Kidney epithelial cell (primary cell): ENCODE measurements around the gene PLEKHB1. TPM values are rescaled to one million over a fixed set of nuclear protein-coding genes. Genes with fewer than 3 reads are reported as not detected.
A peak's percentile ranks its signal among the peaks of the same experiment; 100 is the strongest.

Source experiments
- DNase-seq: peaks from one replicate; pipeline ENCODE4 v3.0.0-alpha.2; 2010; ENCODE audit warnings: low read depth
- H3K27me3 ChIP-seq: 2 replicates; pipeline ENCODE4 v1.6.0; 2011; ENCODE audit warnings: low read length; ENCODE audit not compliant: control insufficient read depth, insufficient read depth
- H3K36me3 ChIP-seq: 2 replicates; pipeline ENCODE4 v1.5.1; 2011; ENCODE audit warnings: low read length; ENCODE audit not compliant: control insufficient read depth, insufficient read depth
- H3K4me3 ChIP-seq: 2 replicates; pipeline ENCODE4 v1.5.1; 2011; ENCODE audit warnings: low read depth, mild to moderate bottlenecking, control low read depth, low read length
- CTCF ChIP-seq: IDR thresholded peaks from 2 replicates; pipeline ENCODE4 v1.5.1; 2011; ENCODE audit warnings: mild to moderate bottlenecking, moderate library complexity, low read length, control low read depth, inconsistent platforms; ENCODE audit not compliant: insufficient read depth, poor library complexity, severe bottlenecking
- total RNA-seq: library from RNA; depleted of rRNA; stranded (reverse); fragments of >200 nt; gene quantifications from 2 replicates; pipeline ENCODE4 v1.2.3, GENCODE V29; 2015

PLEKHB1 gene
- total RNA-seq, 1 donor from 2014 or later = 3.5 TPM

- H3K27me3 ChIP-seq = peaks cover 4% of the 10 kb centered on the region
- no peaks in the 10 kb centered on the region for H3K36me3 ChIP-seq
- H3K4me3 ChIP-seq = peak overlapping the region; percentile 28
- TF ChIP-seq CTCF = peak; percentile 99
- peak; percentile 28 for DNase-seq
Measured at GRCh38 chr11:73661035-73661628, 14.8 kb downstream of the PLEKHB1 start.

DNA sequence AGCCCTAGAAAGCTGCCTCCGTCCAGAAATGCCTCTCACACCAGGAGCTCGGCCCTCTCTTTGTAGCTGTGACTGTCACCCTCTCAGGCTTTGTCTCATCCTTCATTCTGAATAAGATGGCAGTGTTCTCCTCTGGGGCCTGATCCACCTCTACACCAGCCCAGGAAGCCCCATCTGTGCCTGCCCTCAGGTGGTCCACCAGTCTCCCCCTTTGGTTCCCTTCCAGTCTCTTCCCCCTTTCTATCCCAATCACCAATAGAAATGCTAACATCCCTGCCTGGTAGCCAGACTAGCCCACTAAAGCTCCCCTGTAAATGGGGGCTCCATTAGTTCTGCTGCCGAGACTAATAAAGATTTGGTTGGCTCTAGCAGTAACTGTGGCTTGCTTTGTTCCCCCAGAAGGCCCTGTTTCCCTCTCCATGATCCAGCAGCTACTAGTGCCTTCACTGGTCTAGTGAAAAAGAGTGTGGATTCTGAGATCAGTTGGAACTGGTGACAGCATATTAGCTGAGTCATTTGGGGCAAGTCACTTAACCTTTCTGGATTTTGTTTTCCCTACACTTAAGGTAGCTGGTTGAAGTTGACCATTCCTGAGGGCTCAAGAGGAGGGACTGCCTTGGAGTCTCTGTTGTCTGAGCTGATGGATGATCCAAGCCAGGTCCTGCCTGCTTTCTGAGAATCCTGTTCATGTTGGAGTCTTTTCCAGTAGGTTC, 16.2 kb downstream of the PLEKHB1 start:
- TF ChIP-seq CTCF = no peak
- H3K27me3 ChIP-seq = peaks cover 4% of the 10 kb centered on the region
- no peak overlapping the region for H3K4me3 ChIP-seq
- no peak for DNase-seq
- H3K36me3 ChIP-seq = no peaks in the 10 kb centered on the region

- Histone ChIP-seq H3K4me3 (no peak overlapping the region), H3K36me3 (no peaks in the 10 kb centered on the region), H3K27me3 (peaks cover 4% of the 10 kb centered on the region)
- no peak for DNase-seq
- no peak for TF ChIP-seq CTCF
Measured at GRCh38 chr11:73663604-73664495, 17.5 kb downstream of the PLEKHB1 start.

- Histone ChIP-seq H3K4me3 (no peak overlapping the region), H3K27me3 (peaks cover 4% of the 10 kb centered on the region), H3K36me3 (no peaks in the 10 kb centered on the region)
- DNase-seq = no peak
- no peak for TF ChIP-seq CTCF
Measured at GRCh38 chr11:73664877-73665276, 18.5 kb downstream of the PLEKHB1 start.

DNA sequence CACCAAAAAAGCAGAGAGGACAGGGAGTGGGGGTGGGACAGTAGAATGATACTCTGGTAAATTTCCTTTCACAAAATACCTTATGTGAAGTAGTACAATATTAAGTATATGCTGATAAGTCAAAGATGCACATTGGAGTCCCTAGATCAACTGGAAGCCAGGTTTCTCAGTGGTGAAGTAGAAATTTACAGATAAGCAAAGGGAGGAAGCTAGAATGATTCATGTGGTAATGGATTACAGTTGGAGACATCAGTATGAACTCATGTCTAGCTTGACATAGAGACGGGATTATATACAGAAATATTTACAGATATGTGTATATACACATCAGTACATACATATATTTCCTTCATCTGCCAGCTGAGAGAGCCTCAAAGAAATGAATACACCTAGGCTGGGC, 21.5 kb downstream of the PLEKHB1 start:
- no peak for TF ChIP-seq CTCF
- Histone ChIP-seq H3K36me3 (no peaks in the 10 kb centered on the region), H3K27me3 (no peaks in the 10 kb centered on the region), H3K4me3 (no peak overlapping the region)
- DNase-seq = no peak
